HEK293T (cell line): ENCODE data around the gene CAST.

ENCODE experiments used
- CTCF ChIA-PET: fragments of 350-600 bp; formaldehyde crosslinking; extraction: SDS; loops from one replicate; lab custom pipeline; 2021; ENCODE audit warnings: antibody characterized with exemption, inconsistent platforms; lab: Yijun Ruan, JAX
- POLR2A ChIA-PET: fragments of 350-600 bp; formaldehyde crosslinking; extraction: SDS; loops from one replicate; lab custom pipeline; 2020; ENCODE audit warnings: antibody characterized with exemption, inconsistent platforms; lab: Yijun Ruan, JAX
- DNase-seq: peaks from one replicate; pipeline ENCODE4 v3.0.0; 2012; ENCODE audit warnings: mixed read lengths; ENCODE audit errors: extremely low spot score
- ARNT ChIP-seq: fragments of 450-650 bp; IDR thresholded peaks from 2 replicates; pipeline ENCODE4 v1.6.1; 2017; ENCODE audit warnings: mild to moderate bottlenecking
- BHLHE40 ChIP-seq: fragments of 450-650 bp; IDR thresholded peaks from 2 replicates; pipeline ENCODE4 v1.6.1; 2016; ENCODE audit warnings: mild to moderate bottlenecking, moderate library complexity, borderline replicate concordance
- CTBP1 ChIP-seq: fragments of 450-650 bp; IDR thresholded peaks from 2 replicates; pipeline ENCODE4 v1.6.1; 2016; ENCODE audit warnings: borderline replicate concordance
- ELF4 ChIP-seq: fragments of 450-650 bp; IDR thresholded peaks from 2 replicates; pipeline ENCODE4 v1.6.1; 2017; ENCODE audit warnings: antibody characterized with exemption
- FOXA1 ChIP-seq: fragments of 450-650 bp; IDR thresholded peaks from 2 replicates; pipeline ENCODE4 v1.6.1; 2016; ENCODE audit warnings: mild to moderate bottlenecking
- FOXK2 ChIP-seq: fragments of 450-650 bp; IDR thresholded peaks from 2 replicates; pipeline ENCODE4 v1.6.1; 2016; ENCODE audit warnings: mild to moderate bottlenecking
- FOXM1 ChIP-seq: fragments of 450-650 bp; IDR thresholded peaks from 2 replicates; pipeline ENCODE4 v1.6.1; 2017; ENCODE audit warnings: mild to moderate bottlenecking, borderline replicate concordance
- HDGF ChIP-seq: fragments of 450-650 bp; IDR thresholded peaks from 2 replicates; pipeline ENCODE4 v1.6.1; 2017; ENCODE audit warnings: antibody characterized with exemption, borderline replicate concordance
- L3MBTL2 ChIP-seq: fragments of 450-650 bp; conservative IDR thresholded peaks from 2 replicates; pipeline ENCODE4 v1.6.1; 2016; ENCODE audit warnings: mild to moderate bottlenecking
- LEF1 ChIP-seq: fragments of 450-650 bp; IDR thresholded peaks from 2 replicates; pipeline ENCODE4 v1.6.1; 2017; ENCODE audit warnings: mild to moderate bottlenecking, borderline replicate concordance
- NFRKB ChIP-seq: fragments of 450-650 bp; IDR thresholded peaks from 2 replicates; pipeline ENCODE4 v1.6.1; 2016; ENCODE audit warnings: mild to moderate bottlenecking, moderate library complexity
- PKNOX1 ChIP-seq: fragments of 450-650 bp; IDR thresholded peaks from 2 replicates; pipeline ENCODE4 v1.6.1; 2016
- SP1 ChIP-seq: fragments of 450-650 bp; IDR thresholded peaks from 2 replicates; pipeline ENCODE4 v1.6.1; 2017
- SUZ12 ChIP-seq: fragments of 450-650 bp; IDR thresholded peaks from 2 replicates; pipeline ENCODE4 v1.6.1; 2016; ENCODE audit warnings: mild to moderate bottlenecking
- TARDBP ChIP-seq: fragments of 450-650 bp; IDR thresholded peaks from 2 replicates; pipeline ENCODE4 v1.6.1; 2016
- ZNF384 ChIP-seq: fragments of 450-650 bp; IDR thresholded peaks from 2 replicates; pipeline ENCODE4 v1.6.1; 2016

CAST gene

GRCh38 chr5:96683392-96683791 lies 21.2 kb downstream of the CAST start:
- CTCF ChIA-PET, result interaction anchor here (2.1 kb wide), 1 partner anchor 69 kb away, joined by 9 read pairs; no protein-coding TSS in a partner anchor
- POLR2A ChIA-PET, result interaction anchor here (1.1 kb wide), 1 partner anchor 17 kb away, joined by 3 read pairs; no protein-coding TSS in a partner anchor
- DNase-seq, result no peak
- TF ChIP-seq SP1, result no peak
- no peak for TF ChIP-seq LEF1
- TF ChIP-seq HDGF, result no peak
- TF ChIP-seq PKNOX1, result no peak
- TF ChIP-seq ELF4, result no peak
- no peak for TF ChIP-seq NFRKB
- TF ChIP-seq FOXM1, result no peak
- TF ChIP-seq CTBP1, result no peak

GRCh38 chr5:96683810-96684209 lies 21.6 kb downstream of the CAST start:
- ChIA-PET POLR2A (interaction anchor here (1.1 kb wide), 1 partner anchor 17 kb away, joined by 3 read pairs; no protein-coding TSS in a partner anchor), CTCF (interaction anchor here (1.8 kb wide), 1 partner anchor 70 kb away, joined by 6 read pairs; no protein-coding TSS in a partner anchor)
- DNase-seq, result no peak
- TF ChIP-seq ZNF384 (no peak), HDGF (no peak), FOXM1 (no peak), ELF4 (no peak), LEF1 (no peak), FOXA1 (no peak), NFRKB (no peak), TARDBP (no peak), BHLHE40 (no peak), PKNOX1 (no peak), SUZ12 (no peak), FOXK2 (no peak), L3MBTL2 (no peak), ARNT (no peak), CTBP1 (no peak), SP1 (no peak)

GRCh38 chr5:96687080-96687479 lies 24.9 kb downstream of the CAST start:
- POLR2A ChIA-PET, result no interaction called here
- TF ChIP-seq BHLHE40 (no peak), PKNOX1 (no peak), FOXK2 (no peak), TARDBP (no peak), SUZ12 (no peak), ARNT (no peak), ZNF384 (no peak)
- DNase-seq, result no peak
- CTCF ChIA-PET, result interaction anchor here (0.6 to 3.2 kb wide), 9 partner anchors 9 to 121 kb away, joined by 3 to 19 read pairs (median 4); partner anchors contain the start of gene ERAP1

- TF ChIP-seq SP1, result no peak
- no peak for TF ChIP-seq SUZ12
- no peak for TF ChIP-seq BHLHE40
- TF ChIP-seq CTBP1, result no peak
- no peak for TF ChIP-seq PKNOX1
- no peak for TF ChIP-seq ZNF384
- TF ChIP-seq ARNT, result no peak
- no peak for TF ChIP-seq HDGF
- no peak for TF ChIP-seq FOXM1
- peak; percentile 53 for DNase-seq
- ChIA-PET POLR2A (no interaction called here), CTCF (interaction anchor here (0.6 to 3.2 kb wide), 9 partner anchors 8 to 120 kb away, joined by 3 to 19 read pairs (median 4); partner anchors contain the start of gene ERAP1)
These were observed 25.8 kb downstream of the CAST start for GRCh38 chr5:96687812-96688453.

- TF ChIP-seq FOXM1, result no peak
- TF ChIP-seq ELF4, result no peak
- TF ChIP-seq NFRKB, result no peak
- no peak for TF ChIP-seq HDGF
- TF ChIP-seq BHLHE40, result no peak
- no peak for TF ChIP-seq FOXK2
- TF ChIP-seq LEF1, result no peak
- no peak for TF ChIP-seq ZNF384
- TF ChIP-seq SP1, result no peak
- no peak for TF ChIP-seq L3MBTL2
- no peak for TF ChIP-seq FOXA1
- no peak for DNase-seq
- ChIA-PET CTCF (no interaction called here), POLR2A (interaction anchor here (1.0 kb wide), 1 partner anchor 12 kb away, joined by 5 read pairs; no protein-coding TSS in a partner anchor)
These were observed 28.7 kb downstream of the CAST start for GRCh38 chr5:96690861-96691260.
